ENCODE measurements around the gene LHFPL3.

Gene LHFPL3

DNA sequence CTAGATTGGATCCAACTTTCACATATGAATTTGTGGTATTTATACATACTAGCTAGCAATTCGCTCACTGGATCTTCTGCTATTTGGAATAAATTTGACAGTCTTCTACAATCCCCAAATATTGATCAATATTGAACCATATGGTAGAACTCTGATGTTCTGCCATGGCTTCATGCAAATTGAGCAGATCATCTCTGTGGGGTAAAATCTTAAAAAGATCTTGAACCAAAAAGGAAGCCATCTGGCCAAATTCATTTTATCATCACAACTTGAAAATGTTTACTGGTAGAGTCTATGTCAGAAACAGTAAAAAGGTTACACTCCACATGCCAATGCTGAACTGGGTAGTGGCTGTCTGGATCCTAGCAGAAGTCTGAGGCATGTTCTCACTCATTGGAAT is 80.0 kb downstream of the LHFPL3 start:
- no peak overlapping the region for H3K27ac ChIP-seq
- TF ChIP-seq ZFX (IDR thresholded peaks at IDR 0.05) = no peak
- TF ChIP-seq, protein P1, sequence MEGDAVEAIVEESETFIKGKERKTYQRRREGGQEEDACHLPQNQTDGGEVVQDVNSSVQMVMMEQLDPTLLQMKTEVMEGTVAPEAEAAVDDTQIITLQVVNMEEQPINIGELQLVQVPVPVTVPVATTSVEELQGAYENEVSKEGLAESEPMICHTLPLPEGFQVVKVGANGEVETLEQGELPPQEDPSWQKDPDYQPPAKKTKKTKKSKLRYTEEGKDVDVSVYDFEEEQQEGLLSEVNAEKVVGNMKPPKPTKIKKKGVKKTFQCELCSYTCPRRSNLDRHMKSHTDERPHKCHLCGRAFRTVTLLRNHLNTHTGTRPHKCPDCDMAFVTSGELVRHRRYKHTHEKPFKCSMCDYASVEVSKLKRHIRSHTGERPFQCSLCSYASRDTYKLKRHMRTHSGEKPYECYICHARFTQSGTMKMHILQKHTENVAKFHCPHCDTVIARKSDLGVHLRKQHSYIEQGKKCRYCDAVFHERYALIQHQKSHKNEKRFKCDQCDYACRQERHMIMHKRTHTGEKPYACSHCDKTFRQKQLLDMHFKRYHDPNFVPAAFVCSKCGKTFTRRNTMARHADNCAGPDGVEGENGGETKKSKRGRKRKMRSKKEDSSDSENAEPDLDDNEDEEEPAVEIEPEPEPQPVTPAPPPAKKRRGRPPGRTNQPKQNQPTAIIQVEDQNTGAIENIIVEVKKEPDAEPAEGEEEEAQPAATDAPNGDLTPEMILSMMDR (conservative IDR thresholded peaks at IDR 0.05) = no peak

DNA sequence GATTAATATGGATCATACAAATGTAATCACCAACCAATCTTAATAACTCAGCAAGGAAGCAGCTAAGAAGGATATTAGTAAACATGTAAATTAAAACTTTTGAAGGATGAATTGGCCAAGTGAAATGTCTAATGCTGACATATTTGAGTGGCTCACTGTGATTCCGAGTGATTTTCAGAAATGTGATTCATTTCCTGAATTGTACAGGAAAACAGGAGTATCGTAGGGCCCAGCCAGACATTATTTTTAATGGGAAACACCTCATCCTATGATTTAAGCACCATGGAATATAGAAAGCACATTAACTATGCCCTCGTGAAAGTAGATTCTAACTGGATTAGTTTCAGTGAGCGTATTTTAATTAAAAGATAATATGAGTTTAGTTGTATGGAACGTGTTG is 82.3 kb downstream of the LHFPL3 start:
- H3K27ac ChIP-seq = no peak overlapping the region
- no peak for TF ChIP-seq ZFX (IDR thresholded peaks at IDR 0.05)
- TF ChIP-seq, protein P1 (conservative IDR thresholded peaks at IDR 0.05) = no peak

DNA sequence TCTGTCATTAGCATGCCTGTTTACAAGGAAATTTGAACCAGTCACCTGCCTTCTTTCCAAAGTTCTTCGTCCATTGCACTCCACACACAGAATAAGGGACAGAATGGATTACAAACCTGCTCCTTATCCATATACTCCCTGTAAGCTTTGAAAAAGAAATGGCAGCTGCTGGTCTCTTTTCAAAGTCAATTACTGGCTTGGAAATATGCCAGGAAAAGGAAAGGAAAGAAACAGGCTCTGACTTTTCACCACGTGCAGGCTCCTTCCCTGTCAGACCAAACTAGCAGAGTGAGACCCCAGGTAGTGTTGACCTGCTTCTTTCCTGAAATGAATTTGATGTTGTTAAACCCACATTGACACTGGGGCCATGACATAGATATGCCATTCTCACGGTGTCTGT is 84.5 kb downstream of the LHFPL3 start:
- TF ChIP-seq ZFX (IDR thresholded peaks at IDR 0.05) = no peak
- TF ChIP-seq, protein P1 (conservative IDR thresholded peaks at IDR 0.05) = no peak
- no peak overlapping the region for H3K27ac ChIP-seq

DNA sequence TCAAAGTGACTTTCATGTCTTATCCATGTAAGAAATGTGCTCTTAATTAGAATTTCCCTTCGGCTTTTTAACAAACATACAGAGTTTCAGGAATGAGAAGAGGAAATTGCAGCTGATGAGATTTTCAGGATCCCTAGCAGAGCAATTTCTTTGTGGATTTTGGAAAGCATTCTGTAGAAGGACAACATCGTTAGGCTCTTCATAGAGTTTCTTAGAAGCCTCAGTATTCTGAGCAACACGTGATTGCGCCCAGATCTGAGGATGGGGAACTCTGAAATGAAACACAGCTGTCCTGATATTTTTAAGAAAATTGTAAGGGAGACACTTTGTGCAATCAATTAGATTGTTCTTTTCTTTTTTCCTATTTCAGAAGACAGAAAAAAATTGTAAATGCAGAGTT is 85.8 kb downstream of the LHFPL3 start:
- TF ChIP-seq ZFX (IDR thresholded peaks at IDR 0.05) = no peak
- TF ChIP-seq, protein P1 (conservative IDR thresholded peaks at IDR 0.05) = no peak
- no peak overlapping the region for H3K27ac ChIP-seq

DNA sequence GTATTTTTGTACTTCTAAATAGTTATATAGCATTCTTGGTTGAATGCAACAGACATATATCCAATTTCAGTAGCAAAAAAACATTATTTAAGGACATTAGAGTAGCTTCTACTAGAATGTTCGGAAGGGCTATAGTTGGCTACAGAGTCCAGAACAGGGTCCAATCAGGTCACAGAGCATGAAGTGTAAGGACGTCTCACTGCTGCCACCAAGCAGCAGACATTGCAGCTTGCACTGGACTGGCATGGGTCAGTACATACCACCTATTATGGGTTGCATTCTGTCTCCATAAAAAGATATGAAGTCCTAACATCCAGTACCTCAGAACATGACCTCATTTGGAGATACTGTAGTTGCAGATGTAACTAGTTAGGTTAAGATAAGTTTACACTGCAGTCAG is 87.3 kb downstream of the LHFPL3 start:
- TF ChIP-seq ZFX (IDR thresholded peaks at IDR 0.05) = no peak
- TF ChIP-seq, protein P1 (conservative IDR thresholded peaks at IDR 0.05) = peak; percentile 39
- no peak overlapping the region for H3K27ac ChIP-seq

DNA sequence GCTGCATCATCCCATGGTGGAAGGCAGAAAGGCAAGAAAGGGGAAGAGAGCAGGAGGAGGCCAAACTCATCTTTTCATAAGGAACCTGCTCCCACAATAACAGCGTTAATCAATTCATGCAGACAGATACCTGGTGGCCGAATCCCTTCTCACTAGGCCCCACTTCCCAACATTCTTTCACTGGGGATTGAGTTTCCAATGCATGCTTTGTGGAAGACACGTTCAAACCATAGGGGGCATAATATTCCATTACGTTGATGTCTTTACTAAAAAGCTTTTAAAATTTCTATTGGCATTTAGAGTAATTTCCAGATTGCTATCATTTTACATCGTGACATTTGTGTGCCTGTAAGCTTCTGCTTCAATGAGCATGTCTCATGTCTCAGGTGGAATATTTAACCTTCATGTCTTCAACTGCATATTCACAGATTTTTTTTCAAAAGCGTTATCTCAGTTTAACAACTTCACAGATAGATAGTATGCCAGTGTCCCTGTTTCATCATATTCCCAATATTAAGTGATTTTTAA is 88.5 kb downstream of the LHFPL3 start:
- TF ChIP-seq, protein P1 (conservative IDR thresholded peaks at IDR 0.05) = no peak
- TF ChIP-seq ZFX (IDR thresholded peaks at IDR 0.05) = no peak

DNA sequence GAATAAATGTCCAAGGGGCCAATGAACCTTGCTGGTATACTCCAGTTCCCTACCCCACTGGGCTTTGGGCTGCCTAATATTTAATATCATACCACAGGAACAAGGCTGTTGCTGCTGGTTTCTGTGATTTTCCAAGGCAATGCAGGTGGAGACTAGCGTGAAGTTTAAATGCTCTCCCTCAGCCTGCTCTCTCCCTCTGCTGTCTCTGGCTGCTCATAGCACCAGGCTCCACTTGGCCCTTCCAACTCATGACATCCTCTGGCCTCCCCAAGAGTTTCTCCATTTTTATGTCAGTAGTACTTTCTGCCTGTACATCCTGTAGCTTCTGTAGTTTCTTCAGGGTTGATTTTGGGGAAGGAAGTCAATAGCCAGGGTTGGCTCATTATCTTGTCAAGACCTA is 103.5 kb downstream of the LHFPL3 start:
- TF ChIP-seq ZFX (IDR thresholded peaks at IDR 0.05) = no peak
- TF ChIP-seq, protein P1 (conservative IDR thresholded peaks at IDR 0.05) = no peak
- no peak overlapping the region for H3K27ac ChIP-seq

More for the DNA sequence above, 88.5 kb downstream of the LHFPL3 start:
- H3K27ac ChIP-seq = no peak overlapping the region

Measured in C4-2B (cell line).